A673 (cell line): Measurements from ENCODE around the gene POU2AF3.

Experiments used
- CTCF ChIP-seq: fragments of 300-800, 200-600 bp; sonication (generic); conservative IDR thresholded peaks from 2 replicates; pipeline ENCODE4 v1.5.1; 2017; ENCODE audit warnings: low read depth, mild to moderate bottlenecking, antibody characterized with exemption, low read length, moderate library complexity, mixed read lengths
- EZH2 ChIP-seq: fragments of 200-600 bp; sonication (generic); IDR thresholded peaks from 2 replicates; pipeline ENCODE4 v1.6.1; 2017; ENCODE audit warnings: borderline replicate concordance, low read depth, mild to moderate bottlenecking, mixed read lengths, antibody characterized with exemption, low read length; ENCODE audit not compliant: poor library complexity, severe bottlenecking

- no peak for TF ChIP-seq CTCF
- no peak for TF ChIP-seq EZH2
Observed at GRCh38 chr11:111353776-111354600, 55.6 kb downstream of the POU2AF3 start.
